ENCODE data around the gene ERGIC1. TPM values are rescaled to one million over a fixed set of nuclear protein-coding genes. Genes with fewer than 3 reads are reported as not detected.

Gene ERGIC1
- total and polyA plus RNA-seq, 2 of the 13 experiments (the other 11 are each of a cell fraction or from before 2014, with no cell fraction given) = 78.5 to 184 TPM

DNA sequence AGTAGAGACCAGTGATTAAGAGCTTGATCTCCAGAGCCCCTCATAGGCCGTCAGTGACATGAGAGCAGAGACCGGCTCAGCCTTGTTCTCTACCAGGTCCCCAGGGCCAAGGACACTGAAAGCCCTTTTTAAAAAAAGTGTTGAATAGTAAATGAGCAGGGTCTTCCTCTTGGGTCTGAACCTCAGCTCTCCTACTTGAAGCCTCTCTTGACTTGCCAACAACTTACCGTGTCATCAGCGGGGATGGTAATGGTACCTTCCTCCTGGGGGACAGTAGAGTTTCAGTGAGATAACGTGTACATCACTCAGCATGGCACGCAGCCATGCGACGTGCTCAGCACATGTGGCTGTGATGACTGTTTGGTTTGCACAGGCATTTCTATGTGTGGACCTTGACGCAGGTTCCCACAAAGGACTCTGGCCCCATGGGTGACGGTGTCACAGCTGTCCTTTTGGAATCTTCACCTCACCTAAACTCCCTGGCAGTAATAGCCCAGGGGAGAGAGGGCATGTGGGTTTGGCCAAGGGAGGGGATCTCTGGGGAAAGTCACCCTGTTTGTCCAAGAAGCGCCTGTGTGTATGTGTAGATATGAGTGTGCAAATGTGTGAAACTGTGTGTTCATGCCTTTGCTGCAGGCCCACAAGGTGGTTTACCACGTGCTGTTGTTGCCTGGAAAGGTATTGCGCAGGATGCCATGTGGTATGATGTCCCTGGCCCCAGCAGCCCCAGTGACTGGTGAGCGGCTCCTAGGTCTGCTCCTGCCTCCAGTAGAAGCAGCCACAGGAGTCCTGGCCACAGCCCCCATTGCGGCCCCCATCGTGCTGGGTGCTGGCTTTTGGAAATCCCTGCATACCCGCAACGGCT lies 18.7 kb downstream of the ERGIC1 start (continued):
- TF ChIP-seq NFYB (CRISPR knock-in tag; IDR thresholded peaks at IDR 0.05) (no peak), SMYD3 (CRISPR knock-in tag; IDR thresholded peaks at IDR 0.05) (no peak; the same call in 1 of the 2 replicates), SNAPC4 (CRISPR knock-in tag; IDR thresholded peaks at IDR 0.05) (peak; percentile 78; the same call in 1 of the 2 replicates), ZKSCAN8 (CRISPR knock-in tag; IDR thresholded peaks at IDR 0.05; ENCODE audit: borderline replicate concordance) (peak; percentile 88), ZNF430 (CRISPR knock-in tag; IDR thresholded peaks at IDR 0.05) (peak; percentile 89; the same call in 1 of the 2 replicates), KLF9 (CRISPR knock-in tag; IDR thresholded peaks at IDR 0.05; ENCODE audit: low read depth) (peak; percentile 68; the same call in 1 of the 2 replicates), BORCS8-MEF2B (CRISPR knock-in tag; IDR thresholded peaks at IDR 0.05) (peak; percentile 22; the same call in 1 of the 2 replicates), TFAP4 (IDR thresholded peaks at IDR 0.05; ENCODE audit: borderline replicate concordance, low read depth) (peak; percentile 97), ZBTB4 (CRISPR knock-in tag; IDR thresholded peaks at IDR 0.05; ENCODE audit: borderline replicate concordance) (peak; percentile 87; the same call in 1 of the 2 replicates), FOXP1 (IDR thresholded peaks at IDR 0.05) (no peak), FOXP1 (CRISPR knock-in tag; IDR thresholded peaks at IDR 0.05) (peak; percentile 72; the same call in 1 of the 2 replicates), NBN (conservative IDR thresholded peaks at IDR 0.05) (no peak), KLF11 (CRISPR knock-in tag; IDR thresholded peaks at IDR 0.05) (peak; percentile 28; the same call in 1 of the 2 replicates), ZNF790 (CRISPR knock-in tag; IDR thresholded peaks at IDR 0.05; ENCODE audit: borderline replicate concordance) (no peak)
- TF ChIP-seq, protein P1, sequence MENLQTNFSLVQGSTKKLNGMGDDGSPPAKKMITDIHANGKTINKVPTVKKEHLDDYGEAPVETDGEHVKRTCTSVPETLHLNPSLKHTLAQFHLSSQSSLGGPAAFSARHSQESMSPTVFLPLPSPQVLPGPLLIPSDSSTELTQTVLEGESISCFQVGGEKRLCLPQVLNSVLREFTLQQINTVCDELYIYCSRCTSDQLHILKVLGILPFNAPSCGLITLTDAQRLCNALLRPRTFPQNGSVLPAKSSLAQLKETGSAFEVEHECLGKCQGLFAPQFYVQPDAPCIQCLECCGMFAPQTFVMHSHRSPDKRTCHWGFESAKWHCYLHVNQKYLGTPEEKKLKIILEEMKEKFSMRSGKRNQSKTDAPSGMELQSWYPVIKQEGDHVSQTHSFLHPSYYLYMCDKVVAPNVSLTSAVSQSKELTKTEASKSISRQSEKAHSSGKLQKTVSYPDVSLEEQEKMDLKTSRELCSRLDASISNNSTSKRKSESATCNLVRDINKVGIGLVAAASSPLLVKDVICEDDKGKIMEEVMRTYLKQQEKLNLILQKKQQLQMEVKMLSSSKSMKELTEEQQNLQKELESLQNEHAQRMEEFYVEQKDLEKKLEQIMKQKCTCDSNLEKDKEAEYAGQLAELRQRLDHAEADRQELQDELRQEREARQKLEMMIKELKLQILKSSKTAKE (CRISPR knock-in tag; IDR thresholded peaks at IDR 0.05; ENCODE audit: borderline replicate concordance) = peak; percentile 88
